ENCODE measurements around the gene MORN5. TPM values are rescaled to one million over a fixed set of nuclear protein-coding genes. Genes with fewer than 3 reads are reported as not detected.
A peak's percentile ranks its signal among the peaks of the same experiment; 100 is the strongest.

Gene MORN5
- not detected in 2 replicates for total RNA-seq

DNA sequence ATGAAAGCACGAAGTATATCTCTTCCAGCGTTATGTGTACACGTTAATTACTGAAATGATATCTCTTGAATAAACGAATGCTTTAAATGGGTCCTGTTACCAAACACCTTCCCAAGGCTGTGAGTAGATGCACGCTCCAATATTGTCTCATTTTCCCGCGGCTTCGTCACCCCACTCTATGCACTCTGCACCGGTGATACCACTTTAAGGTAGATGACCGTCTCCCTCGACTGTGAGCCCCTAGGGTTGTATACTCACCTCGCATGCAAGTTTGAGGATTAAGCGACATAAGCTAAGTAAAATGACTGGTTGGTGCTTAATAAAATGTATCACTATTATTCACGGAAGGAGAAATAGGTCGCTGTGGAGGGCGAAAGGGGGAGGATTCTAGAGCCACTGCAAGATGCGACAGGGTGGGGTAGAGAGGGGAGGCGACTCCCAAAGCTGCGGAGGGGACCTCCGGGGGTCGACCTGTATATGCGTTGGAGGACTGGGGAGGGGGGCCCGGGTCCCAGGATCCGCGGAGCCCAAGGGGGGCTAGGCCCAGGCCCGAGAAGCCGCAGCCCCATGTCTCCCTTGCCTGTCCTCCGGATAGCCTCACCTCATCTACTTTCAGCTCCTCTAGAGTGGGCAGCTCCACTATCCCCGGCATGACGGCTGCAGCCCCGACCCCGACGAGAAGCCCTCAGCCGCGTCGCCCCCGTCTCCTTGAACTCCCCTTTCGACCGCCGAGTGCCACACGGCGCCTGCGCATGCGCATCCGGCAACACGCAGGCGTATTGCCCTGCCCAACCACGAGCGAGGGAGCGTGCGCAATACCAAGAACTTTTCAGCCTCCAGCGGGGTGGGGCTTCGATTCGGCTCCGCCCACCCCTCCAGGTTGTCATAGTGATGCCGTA, at the start of gene MORN5, which contains the start of gene NDUFA8:
Gene MORN5 (plus strand): TSS at position 883 of the 899 bp plus-strand sequence. CDS start 65 bp downstream, outside the sequence.
Gene NDUFA8 (minus strand): TSS at position 754 of the 899 bp plus-strand sequence. CDS start 102 bp downstream, at position 652.
- peaks cover 8% of the 10 kb centered on the region for H3K36me3 Mint-ChIP-seq (ENCODE audit: low read depth)
- H3K9me3 Mint-ChIP-seq: peaks cover 8% of the 10 kb centered on the region
- peak within 1 kb of the TSS; percentile 98 for H3K4me3 Mint-ChIP-seq
- CTCF ChIA-PET: interaction anchor here (1.1 kb wide), 1 partner anchor 60 kb away, joined by 3 read pairs; no protein-coding TSS in a partner anchor
- peaks cover 24% of the 10 kb centered on the region for H3K27me3 Mint-ChIP-seq
- ATAC-seq (ENCODE audit: low read depth): peak; percentile 96
- H3K27ac Mint-ChIP-seq: peak within 1 kb of the TSS; percentile 94
- TF ChIP-seq, protein P1, sequence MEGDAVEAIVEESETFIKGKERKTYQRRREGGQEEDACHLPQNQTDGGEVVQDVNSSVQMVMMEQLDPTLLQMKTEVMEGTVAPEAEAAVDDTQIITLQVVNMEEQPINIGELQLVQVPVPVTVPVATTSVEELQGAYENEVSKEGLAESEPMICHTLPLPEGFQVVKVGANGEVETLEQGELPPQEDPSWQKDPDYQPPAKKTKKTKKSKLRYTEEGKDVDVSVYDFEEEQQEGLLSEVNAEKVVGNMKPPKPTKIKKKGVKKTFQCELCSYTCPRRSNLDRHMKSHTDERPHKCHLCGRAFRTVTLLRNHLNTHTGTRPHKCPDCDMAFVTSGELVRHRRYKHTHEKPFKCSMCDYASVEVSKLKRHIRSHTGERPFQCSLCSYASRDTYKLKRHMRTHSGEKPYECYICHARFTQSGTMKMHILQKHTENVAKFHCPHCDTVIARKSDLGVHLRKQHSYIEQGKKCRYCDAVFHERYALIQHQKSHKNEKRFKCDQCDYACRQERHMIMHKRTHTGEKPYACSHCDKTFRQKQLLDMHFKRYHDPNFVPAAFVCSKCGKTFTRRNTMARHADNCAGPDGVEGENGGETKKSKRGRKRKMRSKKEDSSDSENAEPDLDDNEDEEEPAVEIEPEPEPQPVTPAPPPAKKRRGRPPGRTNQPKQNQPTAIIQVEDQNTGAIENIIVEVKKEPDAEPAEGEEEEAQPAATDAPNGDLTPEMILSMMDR (IDR thresholded peaks at IDR 0.05): no peak
- POLR2A ChIA-PET: interaction anchor here (1.3 kb wide), 2 partner anchors 14 to 105 kb away, joined by 3 to 8 read pairs; partner anchors contain the start of genes MRRF and RBM18
- DNase-seq: peak; percentile 93
- intact Hi-C loops (cut with micrococcal nuclease): loop anchor here (1.0 to 5.0 kb wide), 3 partner anchors 66 to 1773 kb away; partner anchors contain the start of genes DENND1A, MRRF, RBM18 and TTLL11
- H3K4me1 Mint-ChIP-seq: peaks cover 35% of the 10 kb centered on the region

DNA sequence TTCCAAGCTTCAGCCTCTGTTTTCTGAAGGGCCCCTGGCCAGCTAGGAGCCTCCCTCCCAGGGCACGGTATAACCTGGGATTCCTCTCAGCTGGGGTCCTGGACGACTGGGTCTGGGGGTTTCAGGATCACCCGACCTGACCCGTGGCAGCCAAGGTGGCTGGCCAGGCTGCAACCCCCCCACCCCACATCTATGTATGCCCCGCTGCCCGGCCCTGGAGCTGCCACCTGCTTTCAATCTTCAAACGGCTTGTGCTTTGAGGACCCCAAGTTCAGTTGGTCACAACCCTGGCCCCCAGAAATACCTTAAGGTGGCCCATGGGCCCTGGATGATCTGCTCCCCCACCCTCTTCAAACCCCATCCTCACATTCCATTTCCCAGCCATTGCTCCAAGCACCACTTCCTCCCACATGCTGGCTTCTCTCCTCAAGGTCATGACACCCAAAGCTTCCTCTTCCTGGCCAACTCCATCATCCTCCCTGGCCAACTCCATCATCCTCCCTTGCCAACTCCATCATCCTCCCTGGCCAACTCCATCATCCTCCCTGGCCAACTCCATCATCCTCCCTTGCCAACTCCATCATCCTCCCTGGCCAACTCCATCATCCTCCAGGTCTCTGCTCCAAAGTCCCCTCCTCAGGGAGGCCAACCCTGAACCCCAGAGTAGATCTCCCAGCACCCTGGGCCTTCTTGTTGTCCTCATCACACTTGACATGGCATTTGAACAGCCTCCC, 49.4 kb upstream of the MORN5 start:
- CTCF ChIA-PET: interaction anchor here (0.7 to 1.9 kb wide), 2 partner anchors 12 to 15 kb away, joined by 3 to 12 read pairs; no protein-coding TSS in a partner anchor
- H3K27me3 Mint-ChIP-seq: peaks cover 11% of the 10 kb centered on the region
- ATAC-seq (ENCODE audit: low read depth) (no peak), DNase-seq (no peak)
- intact Hi-C loops (cut with micrococcal nuclease): no loop called here
- TF ChIP-seq, protein P1 (IDR thresholded peaks at IDR 0.05): no peak
- H3K4me3 Mint-ChIP-seq: no peak overlapping the region
- H3K36me3 Mint-ChIP-seq (ENCODE audit: low read depth): no peaks in the 10 kb centered on the region
- POLR2A ChIA-PET: no interaction called here
- no peaks in the 10 kb centered on the region for H3K4me1 Mint-ChIP-seq
- no peak overlapping the region for H3K27ac Mint-ChIP-seq
- no peaks in the 10 kb centered on the region for H3K9me3 Mint-ChIP-seq

DNA sequence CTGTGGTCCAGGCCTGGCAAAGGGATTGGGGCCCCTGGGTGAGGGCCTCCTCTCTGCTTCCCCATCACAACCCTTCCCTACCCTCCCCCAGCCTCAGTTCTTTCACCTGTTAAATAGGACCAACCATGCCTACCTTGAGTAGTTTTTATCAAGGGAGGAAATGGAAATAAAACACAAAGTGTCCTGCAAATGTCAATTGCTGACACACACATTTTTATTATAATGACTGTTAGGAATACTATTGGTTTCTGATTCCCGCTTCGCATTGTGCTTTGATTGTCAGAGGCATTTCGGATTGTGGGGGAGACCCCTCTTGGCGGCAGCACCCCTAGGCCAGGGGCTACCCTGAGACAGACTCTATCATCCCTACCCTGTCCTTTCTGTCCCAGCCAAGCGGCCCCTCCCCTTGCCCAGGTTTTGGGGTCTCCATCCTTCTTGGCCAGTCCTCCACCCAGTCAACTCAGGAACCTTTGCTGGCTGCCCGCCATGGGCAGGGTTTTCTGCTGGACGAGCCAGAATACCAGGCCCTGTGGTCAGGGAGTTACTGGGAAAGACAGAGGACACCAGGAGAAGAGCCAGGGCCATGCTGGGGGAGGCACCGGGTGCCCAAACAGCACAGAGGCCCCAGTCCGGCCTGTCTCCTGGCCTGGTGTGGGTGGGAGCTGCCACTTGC, 48.2 kb upstream of the MORN5 start:
- TF ChIP-seq, protein P1 (IDR thresholded peaks at IDR 0.05): no peak
- ATAC-seq (ENCODE audit: low read depth): no peak
- no peaks in the 10 kb centered on the region for H3K36me3 Mint-ChIP-seq (ENCODE audit: low read depth)

DNA sequence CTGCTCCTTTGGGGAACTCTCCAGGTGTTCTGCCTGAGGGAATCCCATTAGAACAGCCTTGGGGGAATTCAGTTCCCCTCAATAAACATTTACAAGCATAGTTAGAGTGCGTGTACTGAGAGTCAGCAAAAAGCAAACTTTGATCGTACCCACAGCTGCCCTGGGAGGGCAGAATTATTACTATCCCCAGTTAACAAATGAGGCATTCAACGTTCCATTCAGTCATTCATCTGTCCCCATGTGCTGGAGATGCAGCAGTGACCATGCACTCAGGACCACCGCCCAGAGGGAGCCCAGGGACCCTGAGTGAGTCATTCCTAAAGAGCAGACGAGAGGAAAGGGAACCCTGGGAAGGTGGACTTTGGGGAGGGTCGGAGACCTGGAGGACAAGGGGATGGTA, 47.5 kb upstream of the MORN5 start:
- DNase-seq (no peak), ATAC-seq (ENCODE audit: low read depth) (no peak)
- ChIA-PET CTCF (interaction anchor here (0.8 kb wide), 1 partner anchor 13 kb away, joined by 3 read pairs; no protein-coding TSS in a partner anchor), POLR2A (no interaction called here)
- TF ChIP-seq, protein P1 (IDR thresholded peaks at IDR 0.05): no peak
- intact Hi-C loops (cut with micrococcal nuclease): no loop called here
- Mint-ChIP-seq H3K4me3 (no peak overlapping the region), H3K27me3 (peaks cover 16% of the 10 kb centered on the region), H3K4me1 (no peaks in the 10 kb centered on the region), H3K36me3 (ENCODE audit: low read depth) (no peaks in the 10 kb centered on the region), H3K27ac (no peak overlapping the region), H3K9me3 (no peaks in the 10 kb centered on the region)

More for the DNA sequence above, 48.2 kb upstream of the MORN5 start:
- ChIA-PET CTCF (interaction anchor here (0.8 to 1.9 kb wide), 2 partner anchors 13 kb away, joined by 3 to 12 read pairs; no protein-coding TSS in a partner anchor), POLR2A (no interaction called here)
- intact Hi-C loops (cut with micrococcal nuclease): no loop called here
- Mint-ChIP-seq H3K27ac (no peak overlapping the region), H3K9me3 (no peaks in the 10 kb centered on the region), H3K4me3 (no peak overlapping the region), H3K4me1 (no peaks in the 10 kb centered on the region), H3K27me3 (peaks cover 16% of the 10 kb centered on the region)
- DNase-seq: no peak

Data from activated B cell treated with CpG ODN at 0.5 μM for 24 hours (primary cell).